ENCODE measurements around the gene RPS15.

The RPS15 gene

DNA sequence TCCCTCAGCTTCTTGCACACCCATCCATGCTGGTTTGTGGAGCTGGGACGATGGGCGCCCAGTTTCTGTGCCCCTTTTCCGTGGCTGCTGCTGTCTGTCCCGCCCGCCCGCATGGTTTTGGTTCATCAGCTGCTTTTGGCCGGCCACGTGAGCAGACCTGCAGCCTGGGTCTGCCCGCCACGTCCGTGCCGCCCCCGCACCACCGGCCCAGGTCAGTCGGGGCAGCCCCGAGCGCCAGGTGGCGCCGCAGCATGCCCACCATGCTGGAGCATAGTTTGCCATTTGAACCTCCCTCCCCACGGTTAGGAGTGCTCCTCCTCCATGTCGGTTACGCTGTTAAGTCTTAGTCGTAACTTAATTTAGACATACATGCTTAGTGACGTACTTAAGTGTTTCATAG lies 15.3 kb upstream of the RPS15 start:
- H3K9ac ChIP-seq (ENCODE audit: insufficient read length, low read depth) = no peak overlapping the region
- no peak for DNase-seq (ENCODE audit: low read depth, low spot score)
- H3K27me3 ChIP-seq (ENCODE audit: insufficient read depth, insufficient read length) = no peaks in the 10 kb centered on the region
- H3K4me3 ChIP-seq (ENCODE audit: insufficient read length, low read depth) = no peak overlapping the region
- no peaks in the 10 kb centered on the region for H3K9me3 ChIP-seq (ENCODE audit: insufficient read depth, low read length)
- H3K36me3 ChIP-seq (ENCODE audit: insufficient read depth, insufficient read length, low read length) = peaks cover 95% of the 10 kb centered on the region
- TF ChIP-seq YY1 (IDR thresholded peaks at IDR 0.05; ENCODE audit: insufficient read depth, insufficient read length) (no peak), ZNF274 (IDR thresholded peaks at IDR 0.05; ENCODE audit: low read depth, low read length) (no peak), SUZ12 (IDR thresholded peaks at IDR 0.05; ENCODE audit: extremely low read depth, insufficient read depth, insufficient read length) (no peak)
- H3K4me1 ChIP-seq (ENCODE audit: insufficient read depth, insufficient read length) = peaks cover 35% of the 10 kb centered on the region

DNA sequence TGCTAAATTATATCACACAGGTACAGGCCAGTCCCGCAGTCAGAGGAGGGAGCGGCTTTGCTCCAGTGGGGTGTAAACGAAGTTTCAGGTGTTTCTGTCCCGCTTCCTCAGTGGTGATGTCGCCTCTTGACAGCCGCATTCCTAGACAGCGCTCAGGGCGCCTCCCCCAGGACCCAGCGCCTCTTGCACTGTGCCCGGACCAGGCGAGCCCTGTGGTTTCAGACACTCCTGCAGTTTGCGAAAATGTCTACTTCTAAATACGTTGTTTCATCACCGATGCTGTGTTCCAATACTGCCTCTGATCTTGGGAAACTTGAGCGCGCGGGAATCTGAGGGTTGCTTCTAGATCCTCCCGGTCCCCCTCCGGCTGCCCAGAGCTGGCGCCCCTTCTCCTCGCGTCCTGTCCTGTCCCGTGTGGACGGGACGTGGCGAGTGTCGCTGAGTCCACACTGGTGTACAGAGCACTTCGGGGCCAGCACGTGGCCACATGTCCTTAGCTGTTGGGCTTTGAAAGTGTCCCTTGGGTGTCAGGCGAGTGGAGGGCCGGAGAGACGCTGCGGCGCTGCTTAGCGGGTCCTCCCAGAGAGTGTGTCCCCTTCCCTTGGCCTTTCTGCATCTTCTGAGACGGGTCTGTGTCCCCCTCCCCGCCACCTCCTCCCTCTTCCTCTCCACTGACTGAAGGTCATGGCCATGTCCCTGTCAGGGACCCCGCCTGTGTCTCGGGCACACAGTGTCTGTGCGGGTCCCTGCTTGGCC lies 14.6 kb upstream of the RPS15 start:
- TF ChIP-seq SUZ12 (IDR thresholded peaks at IDR 0.05; ENCODE audit: extremely low read depth, insufficient read depth, insufficient read length) (no peak), YY1 (IDR thresholded peaks at IDR 0.05; ENCODE audit: insufficient read depth, insufficient read length) (no peak), ZNF274 (IDR thresholded peaks at IDR 0.05; ENCODE audit: low read depth, low read length) (no peak)
- Histone ChIP-seq H3K9me3 (ENCODE audit: insufficient read depth, low read length) (no peaks in the 10 kb centered on the region), H3K27me3 (ENCODE audit: insufficient read depth, insufficient read length) (no peaks in the 10 kb centered on the region), H3K4me3 (ENCODE audit: insufficient read length, low read depth) (no peak overlapping the region), H3K4me1 (ENCODE audit: insufficient read depth, insufficient read length) (peaks cover 35% of the 10 kb centered on the region), H3K9ac (ENCODE audit: insufficient read length, low read depth) (no peak overlapping the region), H3K36me3 (ENCODE audit: insufficient read depth, insufficient read length, low read length) (peaks cover 95% of the 10 kb centered on the region)
- DNase-seq (ENCODE audit: low read depth, low spot score) = no peak

DNA sequence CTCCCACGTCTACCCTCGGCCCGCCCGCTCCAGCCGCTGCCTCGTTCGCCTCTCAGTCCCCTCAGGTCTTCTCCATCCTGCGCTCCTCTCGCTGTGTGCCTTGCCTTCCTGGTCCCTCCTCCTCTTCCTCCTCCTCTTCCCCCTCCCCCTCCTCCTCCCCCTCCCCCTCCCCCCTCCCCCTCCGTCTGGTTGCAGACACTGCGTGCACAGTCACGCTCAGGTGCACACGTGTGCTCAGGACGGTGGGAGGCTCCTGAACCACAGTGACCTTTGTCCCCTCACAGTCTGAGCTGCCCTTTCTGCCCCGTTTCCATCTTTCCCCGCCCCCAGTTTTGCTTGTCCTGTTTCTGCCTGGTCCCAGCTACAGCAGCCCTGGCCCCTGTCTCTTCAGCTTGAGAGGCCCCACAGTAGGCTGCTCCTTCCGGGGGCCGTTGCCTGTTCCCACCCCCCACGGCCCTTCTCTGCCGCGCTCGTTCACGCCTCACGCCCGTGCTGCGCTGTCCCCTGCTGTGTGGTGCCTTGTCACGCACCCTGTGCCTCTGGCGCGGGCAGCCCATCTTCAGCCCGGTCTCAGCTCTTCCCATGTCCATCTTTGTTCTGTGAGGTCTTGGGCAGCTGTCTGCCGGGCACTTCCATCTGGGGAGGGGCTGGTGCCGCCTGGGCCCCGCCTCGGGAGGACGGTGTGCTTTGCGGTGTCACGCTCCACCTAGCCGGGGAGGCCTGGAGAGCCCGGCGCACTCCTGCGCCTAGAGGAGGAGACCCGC lies 13.8 kb upstream of the RPS15 start:
- no peak for DNase-seq (ENCODE audit: low read depth, low spot score)
- Histone ChIP-seq H3K27me3 (ENCODE audit: insufficient read depth, insufficient read length) (no peaks in the 10 kb centered on the region), H3K36me3 (ENCODE audit: insufficient read depth, insufficient read length, low read length) (peaks cover 95% of the 10 kb centered on the region), H3K9me3 (ENCODE audit: insufficient read depth, low read length) (no peaks in the 10 kb centered on the region), H3K4me3 (ENCODE audit: insufficient read length, low read depth) (no peak overlapping the region), H3K4me1 (ENCODE audit: insufficient read depth, insufficient read length) (peaks cover 32% of the 10 kb centered on the region), H3K9ac (ENCODE audit: insufficient read length, low read depth) (peak overlapping the region; percentile 3)
- no peak for TF ChIP-seq SUZ12 (IDR thresholded peaks at IDR 0.05; ENCODE audit: extremely low read depth, insufficient read depth, insufficient read length)
- TF ChIP-seq ZNF274 (IDR thresholded peaks at IDR 0.05; ENCODE audit: low read depth, low read length) = no peak

DNA sequence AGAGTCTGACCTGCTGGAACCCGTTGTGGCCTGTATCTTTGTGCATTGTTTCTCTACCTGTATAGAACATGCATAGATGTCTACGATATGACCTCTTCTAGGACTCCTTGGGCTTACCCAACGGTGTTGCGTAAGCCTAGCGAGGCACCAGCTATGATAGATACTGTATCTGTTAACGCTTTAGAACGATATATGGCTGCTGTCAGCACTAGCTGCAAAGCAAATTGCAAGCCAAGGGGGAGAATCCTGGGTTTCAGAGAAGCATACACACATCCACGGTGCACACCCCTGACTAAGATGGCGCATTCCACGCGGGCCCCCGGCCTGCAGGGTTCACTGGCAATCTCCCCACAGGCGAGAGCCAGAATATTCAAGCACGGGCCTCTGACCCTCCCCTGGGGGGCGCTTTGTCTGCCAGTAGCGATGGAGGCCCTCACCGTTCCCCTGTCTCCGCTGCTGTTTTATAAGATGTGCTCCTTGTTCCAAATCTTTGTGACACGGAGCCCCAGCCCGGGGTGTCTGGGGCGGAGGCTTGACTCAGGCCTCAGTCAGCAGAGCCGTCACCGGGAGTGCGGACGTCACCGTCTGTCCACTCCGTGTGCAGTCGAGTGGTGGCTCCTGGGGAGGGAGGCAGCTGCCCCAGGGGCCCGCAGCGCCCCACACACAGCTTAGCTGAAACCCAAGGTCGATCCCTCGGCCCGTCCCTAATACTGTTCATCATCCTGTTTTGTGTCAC lies 12.9 kb upstream of the RPS15 start:
- Histone ChIP-seq H3K9ac (ENCODE audit: insufficient read length, low read depth) (peak overlapping the region; percentile 23), H3K9me3 (ENCODE audit: insufficient read depth, low read length) (no peaks in the 10 kb centered on the region), H3K36me3 (ENCODE audit: insufficient read depth, insufficient read length, low read length) (peaks cover 97% of the 10 kb centered on the region), H3K27me3 (ENCODE audit: insufficient read depth, insufficient read length) (no peaks in the 10 kb centered on the region), H3K4me1 (ENCODE audit: insufficient read depth, insufficient read length) (peaks cover 33% of the 10 kb centered on the region), H3K4me3 (ENCODE audit: insufficient read length, low read depth) (no peak overlapping the region)
- TF ChIP-seq YY1 (IDR thresholded peaks at IDR 0.05; ENCODE audit: insufficient read depth, insufficient read length) (no peak), ZNF274 (IDR thresholded peaks at IDR 0.05; ENCODE audit: low read depth, low read length) (no peak), SUZ12 (IDR thresholded peaks at IDR 0.05; ENCODE audit: extremely low read depth, insufficient read depth, insufficient read length) (no peak)
- DNase-seq (ENCODE audit: low read depth, low spot score) = no peak

DNA sequence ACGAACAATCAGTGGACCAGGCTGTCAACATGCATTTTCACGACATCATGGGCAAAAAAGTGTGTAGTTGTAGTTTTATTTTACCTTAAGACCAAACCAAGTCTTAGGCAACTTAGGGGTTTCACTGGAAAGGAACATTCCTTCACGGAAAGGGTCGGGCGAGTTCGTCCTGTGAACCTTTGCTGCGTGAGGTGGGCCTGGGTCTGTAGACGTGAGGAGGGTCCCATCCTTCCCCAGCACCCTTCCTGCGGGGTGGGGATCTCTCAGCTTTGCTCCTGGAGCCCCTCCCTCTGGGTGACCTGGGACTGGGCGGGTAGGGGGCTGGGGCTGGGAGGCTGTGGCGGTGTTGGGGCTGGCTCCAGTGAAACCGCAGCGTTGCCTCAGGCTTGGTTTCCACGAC lies 12.3 kb upstream of the RPS15 start:
- Histone ChIP-seq H3K4me3 (ENCODE audit: insufficient read length, low read depth) (no peak overlapping the region), H3K9me3 (ENCODE audit: insufficient read depth, low read length) (no peaks in the 10 kb centered on the region), H3K4me1 (ENCODE audit: insufficient read depth, insufficient read length) (peaks cover 35% of the 10 kb centered on the region), H3K27me3 (ENCODE audit: insufficient read depth, insufficient read length) (no peaks in the 10 kb centered on the region), H3K36me3 (ENCODE audit: insufficient read depth, insufficient read length, low read length) (peaks cover 94% of the 10 kb centered on the region), H3K9ac (ENCODE audit: insufficient read length, low read depth) (peak overlapping the region; percentile 23)
- no peak for DNase-seq (ENCODE audit: low read depth, low spot score)
- TF ChIP-seq ZNF274 (IDR thresholded peaks at IDR 0.05; ENCODE audit: low read depth, low read length) = no peak
- no peak for TF ChIP-seq YY1 (IDR thresholded peaks at IDR 0.05; ENCODE audit: insufficient read depth, insufficient read length)
- no peak for TF ChIP-seq SUZ12 (IDR thresholded peaks at IDR 0.05; ENCODE audit: extremely low read depth, insufficient read depth, insufficient read length)

DNA sequence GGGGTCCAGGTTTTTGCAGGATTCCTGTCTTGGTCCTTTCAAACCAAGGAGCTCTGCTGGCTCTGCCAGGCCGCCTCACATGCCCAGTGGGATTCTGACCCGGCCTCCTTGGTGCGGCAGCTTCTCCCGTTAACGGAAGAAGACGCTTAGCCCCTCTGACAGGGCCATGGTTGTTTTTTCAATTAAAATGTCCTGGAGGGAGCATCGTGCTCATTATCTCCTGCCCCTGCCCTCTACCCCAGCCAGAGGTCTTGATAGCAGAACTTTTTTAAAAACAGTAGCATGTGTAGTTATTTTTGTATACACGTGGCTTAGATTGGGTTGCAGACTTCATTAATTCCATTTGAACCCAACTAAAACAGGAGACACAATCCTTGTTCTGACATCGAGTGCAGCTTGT lies 11.5 kb upstream of the RPS15 start:
- Histone ChIP-seq H3K4me3 (ENCODE audit: insufficient read length, low read depth) (no peak overlapping the region), H3K27me3 (ENCODE audit: insufficient read depth, insufficient read length) (no peaks in the 10 kb centered on the region), H3K36me3 (ENCODE audit: insufficient read depth, insufficient read length, low read length) (peaks cover 90% of the 10 kb centered on the region), H3K4me1 (ENCODE audit: insufficient read depth, insufficient read length) (peaks cover 36% of the 10 kb centered on the region), H3K9ac (ENCODE audit: insufficient read length, low read depth) (no peak overlapping the region), H3K9me3 (ENCODE audit: insufficient read depth, low read length) (no peaks in the 10 kb centered on the region)
- TF ChIP-seq YY1 (IDR thresholded peaks at IDR 0.05; ENCODE audit: insufficient read depth, insufficient read length) (no peak), SUZ12 (IDR thresholded peaks at IDR 0.05; ENCODE audit: extremely low read depth, insufficient read depth, insufficient read length) (no peak), ZNF274 (IDR thresholded peaks at IDR 0.05; ENCODE audit: low read depth, low read length) (no peak)
- DNase-seq (ENCODE audit: low read depth, low spot score) = no peak
